ENCODE data around the gene SRD5A3.

The SRD5A3 gene

GRCh38 chr4:55393461-55394320 is 47.6 kb downstream of the SRD5A3 start:
- Histone ChIP-seq H3K27ac (no peak overlapping the region), H3K27me3 (replicated peaks) (no peaks in the 10 kb centered on the region), H3K36me3 (replicated peaks) (peaks cover 5% of the 10 kb centered on the region), H3K4me3 (ENCODE audit: low read depth, low read length) (no peak overlapping the region)
- in situ Hi-C loops (cut with HindIII; ENCODE audit: low pct_ligation_motif_present, low sequenced_read_pairs), result no loop called here
- no peak for DNase-seq
- TF ChIP-seq CTCF (IDR thresholded peaks at IDR 0.05; ENCODE audit: low read depth, low read length, missing control alignments), result no peak

- Histone ChIP-seq H3K4me3 (ENCODE audit: low read depth, low read length) (peak overlapping the region; percentile 85), H3K27ac (peak overlapping the region; percentile 98), H3K36me3 (replicated peaks) (peaks cover 7% of the 10 kb centered on the region), H3K27me3 (replicated peaks) (no peaks in the 10 kb centered on the region)
- DNase-seq, result no peak
- in situ Hi-C loops (cut with HindIII; ENCODE audit: low pct_ligation_motif_present, low sequenced_read_pairs), result no loop called here
- no peak for TF ChIP-seq CTCF (IDR thresholded peaks at IDR 0.05; ENCODE audit: low read depth, low read length, missing control alignments)
Observed at GRCh38 chr4:55395218-55395528, 49.1 kb downstream of the SRD5A3 start.

- Histone ChIP-seq H3K27ac (peak within 1 kb of the TSS; percentile 98), H3K27me3 (replicated peaks) (no peaks in the 10 kb centered on the region), H3K4me3 (ENCODE audit: low read depth, low read length) (peak within 1 kb of the TSS; percentile 85), H3K36me3 (replicated peaks) (peaks cover 11% of the 10 kb centered on the region)
- peak; percentile 82 for DNase-seq
- no peak for TF ChIP-seq CTCF (IDR thresholded peaks at IDR 0.05; ENCODE audit: low read depth, low read length, missing control alignments)
- in situ Hi-C loops (cut with HindIII; ENCODE audit: low pct_ligation_motif_present, low sequenced_read_pairs), result no loop called here
Observed at GRCh38 chr4:55395529-55396307, 49.7 kb downstream of the SRD5A3 start, which contains the start of gene TMEM165. Gene TMEM165, plus strand, starts transcription at chr4:55395957. Its CDS starts 233 bp downstream, at chr4:55396190.

GRCh38 chr4:55396308-55397125 is 50.5 kb downstream of the SRD5A3 start:
- DNase-seq, result no peak
- H3K27me3 ChIP-seq (replicated peaks), result no peaks in the 10 kb centered on the region
- peak overlapping the region; percentile 85 for H3K4me3 ChIP-seq (ENCODE audit: low read depth, low read length)
- no peak for TF ChIP-seq CTCF (IDR thresholded peaks at IDR 0.05; ENCODE audit: low read depth, low read length, missing control alignments)
- peaks cover 19% of the 10 kb centered on the region for H3K36me3 ChIP-seq (replicated peaks)
- H3K27ac ChIP-seq, result peak overlapping the region; percentile 98
- in situ Hi-C loops (cut with HindIII; ENCODE audit: low pct_ligation_motif_present, low sequenced_read_pairs), result no loop called here

GRCh38 chr4:55397126-55397436 is 51.0 kb downstream of the SRD5A3 start:
- Histone ChIP-seq H3K4me3 (ENCODE audit: low read depth, low read length) (peak overlapping the region; percentile 85), H3K36me3 (replicated peaks) (peaks cover 22% of the 10 kb centered on the region), H3K27ac (peak overlapping the region; percentile 98), H3K27me3 (replicated peaks) (no peaks in the 10 kb centered on the region)
- TF ChIP-seq CTCF (IDR thresholded peaks at IDR 0.05; ENCODE audit: low read depth, low read length, missing control alignments), result no peak
- DNase-seq, result no peak
- in situ Hi-C loops (cut with HindIII; ENCODE audit: low pct_ligation_motif_present, low sequenced_read_pairs), result no loop called here

Measured in brain microvascular endothelial cell (primary cell).